ENCODE results near the gene MDFI.

GRCh38 chr6:41599015-41599851, 39.0 kb upstream of the MDFI start:
- no peak for TF ChIP-seq POLR2A (IDR thresholded peaks at IDR 0.05; ENCODE audit: low read length)
- TF ChIP-seq GATA1 (IDR thresholded peaks at IDR 0.05; ENCODE audit: low read depth, low read length), result no peak
